Measurements from ENCODE around the gene ZNF883.

- TF ChIP-seq POLR2AphosphoS5 (IDR thresholded peaks at IDR 0.05; ENCODE audit: low read depth, low read length) (no peak), POLR2A (IDR thresholded peaks at IDR 0.05; ENCODE audit: low read depth, low read length) (no peak)
These were observed at the start of gene ZNF883 for GRCh38 chr9:113011911-113012381.
